Measurements from ENCODE around the gene PARP11. TPM values are rescaled to one million over a fixed set of nuclear protein-coding genes. Genes with fewer than 3 reads are reported as not detected.

The PARP11 gene
- total RNA-seq, 4 donors from 2014 or later = 3.9 to 10.0 (median 6.2) TPM

DNA sequence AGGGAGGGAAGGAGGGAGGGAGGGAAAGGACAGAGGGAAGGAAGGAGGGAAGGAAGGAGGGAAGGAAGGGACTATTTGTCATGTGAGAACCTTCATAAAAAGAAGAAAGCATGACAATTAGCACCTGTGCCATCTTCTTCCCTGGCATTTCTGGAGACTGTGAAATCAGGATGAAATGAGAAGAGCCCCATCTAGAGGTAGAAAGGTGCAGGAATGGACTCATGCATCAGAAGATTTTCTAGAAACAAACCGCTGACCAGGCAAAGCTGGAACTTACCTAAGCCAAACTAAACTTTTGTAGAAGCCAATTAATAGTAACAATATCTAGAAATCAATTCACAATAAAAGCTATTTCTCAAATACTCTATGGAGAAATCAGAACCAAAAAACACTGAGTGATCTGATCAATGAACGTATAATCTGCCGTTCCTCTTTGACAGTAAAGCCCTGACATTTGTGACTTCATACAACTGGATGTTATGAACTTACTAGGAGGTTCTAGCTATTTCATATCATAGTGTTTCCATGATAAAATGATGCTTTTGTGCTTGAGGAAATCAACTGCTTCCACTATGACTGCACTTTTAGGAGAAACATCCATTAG, 95.9 kb downstream of the PARP11 start:
- no peak for TF ChIP-seq POLR2AphosphoS5 (IDR thresholded peaks at IDR 0.05)
- TF ChIP-seq CTCF (IDR thresholded peaks at IDR 0.05) = peak; percentile 25 to 64 (median 50)

DNA sequence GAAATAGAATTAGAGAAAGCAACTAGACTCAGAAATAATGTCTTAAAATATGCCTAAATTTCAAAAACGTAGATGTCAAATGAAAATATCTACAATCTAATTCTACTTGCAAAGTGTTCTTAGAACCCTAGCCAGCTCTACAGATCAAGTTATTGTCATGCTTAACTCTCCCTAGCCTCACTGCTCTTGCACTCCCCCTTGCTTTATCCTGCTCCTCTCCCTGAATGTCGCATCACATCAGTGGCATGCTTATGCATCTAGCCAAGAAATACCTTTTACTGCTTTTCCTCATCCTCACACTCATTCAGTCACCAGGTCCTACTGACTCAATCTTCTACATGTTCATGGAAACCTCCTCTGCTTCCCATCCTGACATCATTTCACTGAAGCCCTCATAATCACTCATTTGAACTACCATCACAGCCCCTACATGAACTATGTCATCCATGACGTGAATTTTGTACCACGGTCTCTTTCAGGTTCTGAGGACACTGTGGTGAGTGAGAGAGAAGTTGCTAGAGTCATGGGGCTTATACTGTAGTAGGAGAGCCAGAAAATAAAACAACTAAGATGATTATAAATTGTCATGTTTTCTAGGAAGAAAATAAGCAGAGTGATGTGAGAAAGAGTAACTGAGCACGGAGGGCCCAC, 97.7 kb downstream of the PARP11 start:
- no peaks in the 10 kb centered on the region for H3K27me3 ChIP-seq
- WGBS, 2 donors (ENCODE audit: low coverage in 1 of 2) = 67 to 80% methylated on average over 3 to 5 of the region's 5 CpGs
- H3K36me3 ChIP-seq = no peaks in the 10 kb centered on the region
- no peak for ATAC-seq
- no peaks in the 10 kb centered on the region for H3K4me1 ChIP-seq
- no peak overlapping the region for H3K27ac ChIP-seq
- no peak overlapping the region for H3K4me3 ChIP-seq
- no peaks in the 10 kb centered on the region for H3K9me3 ChIP-seq
- no peak for TF ChIP-seq EP300 (IDR thresholded peaks at IDR 0.05)
- TF ChIP-seq POLR2AphosphoS5 (IDR thresholded peaks at IDR 0.05) = no peak
- TF ChIP-seq POLR2A (IDR thresholded peaks at IDR 0.05) = no peak
- TF ChIP-seq CTCF (IDR thresholded peaks at IDR 0.05) = no peak

More for the DNA sequence above, 95.9 kb downstream of the PARP11 start:
- WGBS, 2 donors (ENCODE audit: low coverage in 1 of 2) = 48 to 49% methylated on average over 3 of the region's 3 CpGs
- Histone ChIP-seq H3K4me3 (no peak overlapping the region), H3K27me3 (no peaks in the 10 kb centered on the region), H3K4me1 (no peaks in the 10 kb centered on the region), H3K36me3 (no peaks in the 10 kb centered on the region), H3K9me3 (no peaks in the 10 kb centered on the region), H3K27ac (no peak overlapping the region)
- ATAC-seq = no peak

- no peaks in the 10 kb centered on the region for H3K36me3 ChIP-seq
- no peak overlapping the region for H3K4me3 ChIP-seq
- no peak for TF ChIP-seq EP300 (IDR thresholded peaks at IDR 0.05)
- TF ChIP-seq POLR2AphosphoS5 (IDR thresholded peaks at IDR 0.05) = no peak
- TF ChIP-seq CTCF (IDR thresholded peaks at IDR 0.05) = no peak
- no peak for TF ChIP-seq POLR2A (IDR thresholded peaks at IDR 0.05)
- H3K27ac ChIP-seq = no peak overlapping the region
- no peak for ATAC-seq
- WGBS, 2 donors (ENCODE audit: low coverage in 1 of 2) = 43 to 67% methylated on average over 1 to 4 of the region's 4 CpGs
- no peaks in the 10 kb centered on the region for H3K27me3 ChIP-seq
- no peaks in the 10 kb centered on the region for H3K4me1 ChIP-seq
- no peaks in the 10 kb centered on the region for H3K9me3 ChIP-seq
Measured at GRCh38 chr12:3772380-3772779, 100.8 kb downstream of the PARP11 start.

- no peak for ATAC-seq
- H3K27me3 ChIP-seq = no peaks in the 10 kb centered on the region
- no peaks in the 10 kb centered on the region for H3K4me1 ChIP-seq
- no peaks in the 10 kb centered on the region for H3K9me3 ChIP-seq
- no peak overlapping the region for H3K27ac ChIP-seq
- TF ChIP-seq CTCF (IDR thresholded peaks at IDR 0.05) (no peak), POLR2AphosphoS5 (IDR thresholded peaks at IDR 0.05) (no peak), POLR2A (IDR thresholded peaks at IDR 0.05) (no peak), EP300 (IDR thresholded peaks at IDR 0.05) (no peak)
- H3K36me3 ChIP-seq = no peaks in the 10 kb centered on the region
- H3K4me3 ChIP-seq = no peak overlapping the region
- WGBS, 2 donors (ENCODE audit: low coverage in 1 of 2) = 50% methylated on average over 1 of the region's 1 CpG; no CpG with 5 or more reads in 1 of the 2 donors
Measured at GRCh38 chr12:3771853-3772252, 101.3 kb downstream of the PARP11 start.

DNA sequence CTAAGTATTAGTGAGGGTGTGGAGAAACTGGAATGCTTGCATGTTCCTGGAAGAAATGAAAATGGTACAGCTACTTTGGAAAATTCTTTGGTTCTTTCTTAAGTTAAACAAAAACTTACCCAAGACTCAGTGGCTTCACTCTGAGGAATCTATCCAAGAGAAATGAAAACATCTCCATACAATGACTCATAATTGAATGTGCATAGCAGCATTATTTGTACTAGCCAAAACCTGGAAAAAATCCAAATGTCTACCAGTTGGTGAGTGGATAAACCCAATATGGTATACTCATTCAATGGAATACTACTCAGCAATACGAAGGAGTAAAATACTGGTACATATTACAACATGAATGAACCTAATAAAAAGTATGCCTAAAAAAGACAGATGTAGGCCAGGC, 102.3 kb downstream of the PARP11 start:
- Histone ChIP-seq H3K27me3 (no peaks in the 10 kb centered on the region), H3K4me3 (no peak overlapping the region), H3K9me3 (no peaks in the 10 kb centered on the region), H3K36me3 (no peaks in the 10 kb centered on the region), H3K4me1 (no peaks in the 10 kb centered on the region), H3K27ac (no peak overlapping the region)
- no peak for ATAC-seq
- 83% methylated on average over 1 of the region's 1 CpG; no CpG with 5 or more reads in 1 of the 2 donors for WGBS, 2 donors (ENCODE audit: low coverage in 1 of 2)
- TF ChIP-seq CTCF (IDR thresholded peaks at IDR 0.05) (no peak), EP300 (IDR thresholded peaks at IDR 0.05) (no peak), POLR2AphosphoS5 (IDR thresholded peaks at IDR 0.05) (no peak), POLR2A (IDR thresholded peaks at IDR 0.05) (no peak)

Data from gastroesophageal sphincter (tissue), 4 donors.